Neuronal stem cell (in vitro differentiated cells): ENCODE measurements around the gene NRDE2.

Experiments
- DNase-seq: peaks from one replicate; pipeline ENCODE4 v3.0.0-alpha.2; 2013; ENCODE audit warnings: low spot score
- H2AFZ ChIP-seq: one replicate; pipeline ENCODE4 v1.6.1; 2013; ENCODE audit warnings: mild to moderate bottlenecking, low read length, inconsistent platforms
- H2AK5ac ChIP-seq: 2 replicates; pipeline ENCODE4 v1.6.1; 2013; ENCODE audit warnings: low read depth, mild to moderate bottlenecking, inconsistent platforms, low read length, moderate library complexity, mixed read lengths
- H2BK120ac ChIP-seq: 2 replicates; pipeline ENCODE4 v1.6.1; 2013; ENCODE audit warnings: low read depth, mild to moderate bottlenecking, inconsistent platforms, low read length, moderate library complexity, mixed read lengths
- H2BK12ac ChIP-seq: one replicate; pipeline ENCODE4 v1.6.1; 2013; ENCODE audit warnings: low read length, inconsistent platforms
- H2BK15ac ChIP-seq: 2 replicates; pipeline ENCODE4 v1.6.1; 2013; ENCODE audit warnings: mild to moderate bottlenecking, low read length, inconsistent platforms, mixed read lengths
- H2BK5ac ChIP-seq: one replicate; pipeline ENCODE4 v1.6.1; 2013; ENCODE audit warnings: inconsistent platforms, mild to moderate bottlenecking, low read length, moderate library complexity
- H3K14ac ChIP-seq: one replicate; pipeline ENCODE4 v1.6.1; 2013; ENCODE audit warnings: low read length, inconsistent platforms
- H3K18ac ChIP-seq: 2 replicates; pipeline ENCODE4 v1.6.1; 2013; ENCODE audit warnings: low read length, inconsistent platforms
- H3K23ac ChIP-seq: 2 replicates; pipeline ENCODE4 v1.6.1; 2013; ENCODE audit warnings: low read depth, mild to moderate bottlenecking, mixed read lengths, low read length, inconsistent platforms; ENCODE audit not compliant: poor library complexity
- H3K27ac ChIP-seq: replicated peaks from 3 replicates; pipeline ENCODE4 v1.5.1; 2013; ENCODE audit warnings: low read length, inconsistent platforms
- H3K27me3 ChIP-seq, 3 experiments: 2 replicates each; pipeline ENCODE4 v1.6.1; 2013; ENCODE audit warnings: low read length in 3 of 3, mild to moderate bottlenecking in 2 of 3, inconsistent platforms in 1 of 3, low read depth in 1 of 3, mixed read lengths in 1 of 3, moderate library complexity in 1 of 3; ENCODE audit not compliant: control insufficient read depth in 3 of 3, insufficient read depth in 3 of 3
- H3K36me3 ChIP-seq, 2 donors: replicated peaks in 1 of 2; 2 replicates each; pipeline ENCODE4 v1.6.1; 2013; ENCODE audit warnings: low read length in 2 of 2; ENCODE audit not compliant: control insufficient read depth in 2 of 2, insufficient read depth in 2 of 2
- H3K4ac ChIP-seq: 2 replicates; pipeline ENCODE4 v1.6.1; 2013; ENCODE audit warnings: inconsistent platforms, mild to moderate bottlenecking, low read length, moderate library complexity
- H3K4me1 ChIP-seq, 2 donors: 1 replicate in 1 of 2; 2 replicates in 1 of 2; pipeline ENCODE4 v1.6.1; 2013; ENCODE audit warnings: low read length in 2 of 2, low read depth in 1 of 2; ENCODE audit not compliant: control insufficient read depth in 2 of 2, insufficient read depth in 1 of 2
- H3K4me2 ChIP-seq: one replicate; pipeline ENCODE4 v1.6.1; 2013; ENCODE audit warnings: mild to moderate bottlenecking, low read length, inconsistent platforms; ENCODE audit not compliant: insufficient read depth, poor library complexity, severe bottlenecking
- H3K4me3 ChIP-seq, 2 donors: 2 replicates each; pipeline ENCODE4 v1.5.1; 2013; ENCODE audit warnings: low read length in 2 of 2, mild to moderate bottlenecking in 2 of 2, inconsistent platforms in 1 of 2, moderate library complexity in 1 of 2
- H3K79me1 ChIP-seq: one replicate; pipeline ENCODE4 v1.6.1; 2013; ENCODE audit warnings: low read depth, mild to moderate bottlenecking, inconsistent platforms, low read length, moderate library complexity
- H3K9ac ChIP-seq: one replicate; pipeline ENCODE4 v1.6.1; 2013; ENCODE audit warnings: mild to moderate bottlenecking, low read depth, low read length, inconsistent platforms; ENCODE audit not compliant: poor library complexity
- H3K9me3 ChIP-seq, 2 donors: replicated peaks in 1 of 2; 2 replicates each; pipeline versions ENCODE3 to v1.6.1; 2013; ENCODE audit warnings: low read length in 2 of 2, mild to moderate bottlenecking in 2 of 2, inconsistent platforms in 1 of 2, low read depth in 1 of 2, mixed read lengths in 1 of 2, moderate library complexity in 1 of 2; ENCODE audit not compliant: control insufficient read depth in 2 of 2, insufficient read depth in 1 of 2
- H4K8ac ChIP-seq: one replicate; pipeline ENCODE4 v1.6.1; 2013; ENCODE audit warnings: low read depth, mild to moderate bottlenecking, inconsistent platforms, low read length, moderate library complexity
- H4K91ac ChIP-seq: one replicate; pipeline ENCODE4 v1.6.1; 2013; ENCODE audit warnings: low read length, low read depth, mild to moderate bottlenecking, inconsistent platforms; ENCODE audit not compliant: poor library complexity
- WGBS, 2 donors: extraction: QIAGEN DNeasy Blood & Tissue Kit; methylation state at CpG; one replicate each; pipeline ENCODE4 v1.1.7; 2013; ENCODE audit warnings: missing lambda C conversion rate in 2 of 2, mixed read lengths in 1 of 2; ENCODE audit not compliant: insufficient read length in 2 of 2, insufficient replicate concordance in 1 of 2; ENCODE audit errors: extremely low coverage in 2 of 2; 5-methylcytosine and 5-hydroxymethylcytosine counted together

The NRDE2 gene

GRCh38 chr14:90319634-90320541 is 11.9 kb downstream of the NRDE2 start:
- Histone ChIP-seq H3K14ac (no peak overlapping the region), H2AFZ (no peak overlapping the region), H2BK15ac (no peak overlapping the region), H3K4ac (no peak overlapping the region), H4K91ac (no peak overlapping the region), H2BK5ac (no peak overlapping the region), H3K23ac (no peak overlapping the region), H2AK5ac (no peak overlapping the region), H3K36me3 (peaks cover 3 to 37% of the 10 kb centered on the region in 2 donors), H3K18ac (no peak overlapping the region), H3K9me3 (peaks cover 0 to 11% of the 10 kb centered on the region in 2 donors), H3K27me3 (no peaks in the 10 kb centered on the region), H2BK12ac (no peak overlapping the region), H4K8ac (no peak overlapping the region), H3K27ac (no peak overlapping the region), H2BK120ac (no peak overlapping the region), H3K4me1 (no peaks in the 10 kb centered on the region), H3K4me2 (no peak overlapping the region), H3K9ac (no peak overlapping the region), H3K79me1 (no peaks in the 10 kb centered on the region), H3K4me3 (no peak overlapping the region)
- no peak for DNase-seq
- no CpG with 5 or more reads among the region's 6 CpGs for WGBS, 2 donors

GRCh38 chr14:90319173-90319572 is 12.6 kb downstream of the NRDE2 start:
- Histone ChIP-seq H3K4ac (no peak overlapping the region), H3K4me2 (no peak overlapping the region), H2BK15ac (no peak overlapping the region), H3K4me1 (no peaks in the 10 kb centered on the region), H3K79me1 (no peaks in the 10 kb centered on the region), H3K14ac (no peak overlapping the region), H4K91ac (no peak overlapping the region), H4K8ac (no peak overlapping the region), H3K18ac (no peak overlapping the region), H2BK5ac (no peak overlapping the region), H3K9me3 (peaks cover 0 to 11% of the 10 kb centered on the region in 2 donors), H2BK120ac (no peak overlapping the region), H3K9ac (no peak overlapping the region), H3K27me3 (no peaks in the 10 kb centered on the region), H3K36me3 (peaks cover 5 to 44% of the 10 kb centered on the region in 2 donors), H3K4me3 (no peak overlapping the region), H3K23ac (no peak overlapping the region), H2BK12ac (no peak overlapping the region), H2AFZ (no peak overlapping the region), H2AK5ac (no peak overlapping the region), H3K27ac (no peak overlapping the region)
- no peak for DNase-seq
- no CpG with 5 or more reads among the region's 3 CpGs for WGBS, 2 donors

GRCh38 chr14:90318016-90318415 is 13.7 kb downstream of the NRDE2 start:
- H3K4me1 ChIP-seq, result no peaks in the 10 kb centered on the region
- no peak overlapping the region for H2BK12ac ChIP-seq
- no peak overlapping the region for H4K91ac ChIP-seq
- H3K23ac ChIP-seq, result no peak overlapping the region
- no peak overlapping the region for H2BK5ac ChIP-seq
- DNase-seq, result no peak
- H2BK15ac ChIP-seq, result no peak overlapping the region
- no peak overlapping the region for H3K9ac ChIP-seq
- H3K27me3 ChIP-seq, result no peaks in the 10 kb centered on the region
- no peaks in the 10 kb centered on the region for H3K79me1 ChIP-seq
- no peak overlapping the region for H3K27ac ChIP-seq
- no peak overlapping the region for H3K4me3 ChIP-seq
- peaks cover 5 to 53% of the 10 kb centered on the region in 2 donors for H3K36me3 ChIP-seq
- H2AFZ ChIP-seq, result no peak overlapping the region
- peaks cover 0 to 11% of the 10 kb centered on the region in 2 donors for H3K9me3 ChIP-seq
- WGBS, 2 donors, result no CpG with 5 or more reads among the region's 4 CpGs
- no peak overlapping the region for H2BK120ac ChIP-seq
- no peak overlapping the region for H3K18ac ChIP-seq
- H3K4me2 ChIP-seq, result no peak overlapping the region
- no peak overlapping the region for H2AK5ac ChIP-seq
- H4K8ac ChIP-seq, result no peak overlapping the region
- H3K14ac ChIP-seq, result no peak overlapping the region
- H3K4ac ChIP-seq, result no peak overlapping the region

GRCh38 chr14:90317286-90317685 is 14.5 kb downstream of the NRDE2 start:
- Histone ChIP-seq H3K9me3 (peaks cover 0 to 11% of the 10 kb centered on the region in 2 donors), H4K91ac (no peak overlapping the region), H2BK15ac (no peak overlapping the region), H3K4me1 (no peaks in the 10 kb centered on the region), H3K4ac (no peak overlapping the region), H2BK12ac (no peak overlapping the region), H3K27me3 (no peaks in the 10 kb centered on the region), H2BK120ac (no peak overlapping the region), H3K36me3 (peaks cover 5 to 60% of the 10 kb centered on the region in 2 donors), H2AFZ (no peak overlapping the region), H3K27ac (no peak overlapping the region), H2BK5ac (no peak overlapping the region), H3K9ac (no peak overlapping the region), H2AK5ac (no peak overlapping the region), H3K79me1 (no peaks in the 10 kb centered on the region), H3K4me2 (no peak overlapping the region), H3K18ac (no peak overlapping the region), H4K8ac (no peak overlapping the region), H3K4me3 (no peak overlapping the region), H3K14ac (no peak overlapping the region), H3K23ac (no peak overlapping the region)
- no peak for DNase-seq
- no CpG with 5 or more reads among the region's 2 CpGs for whole genome bisulfite sequencing, 2 donors
